Endothelial cell of umbilical vein (primary cell): Measurements from ENCODE around the gene MYMK.

ENCODE experiments used
- EZH2 ChIP-seq: IDR thresholded peaks from 2 replicates; pipeline ENCODE4 v1.6.1; 2012; ENCODE audit warnings: borderline replicate concordance, low read depth, mild to moderate bottlenecking, moderate library complexity, low read length, inconsistent platforms; ENCODE audit not compliant: severe bottlenecking
- FOS ChIP-seq: IDR thresholded peaks from 2 replicates; pipeline ENCODE4 v1.6.1; 2011; ENCODE audit warnings: mild to moderate bottlenecking, low read length, moderate library complexity, borderline replicate concordance; ENCODE audit not compliant: insufficient read depth
- POLR2A ChIP-seq: IDR thresholded peaks from 2 replicates; pipeline ENCODE4 v1.6.1; 2012; ENCODE audit warnings: low read depth, mild to moderate bottlenecking, control low read depth, low read length
- POLR2AphosphoS5 ChIP-seq: IDR thresholded peaks from 2 replicates; pipeline ENCODE4 v1.6.1; 2012; ENCODE audit warnings: low read depth, mild to moderate bottlenecking, control low read depth, low read length, moderate library complexity; ENCODE audit not compliant: insufficient read depth
- TF ChIP-seq, protein P1 (sequence below), 2 donors: IDR thresholded peaks; 1 replicate in 1 of 2; 2 replicates in 1 of 2; pipeline ENCODE4 v1.5.1; 2011; ENCODE audit warnings: low read length in 2 of 2, mild to moderate bottlenecking in 2 of 2, moderate library complexity in 2 of 2, control low read depth in 1 of 2, inconsistent platforms in 1 of 2, low read depth in 1 of 2; ENCODE audit not compliant: insufficient read depth in 1 of 2; ENCODE audit errors: extremely low read depth in 1 of 2
- TF ChIP-seq, protein P2 (sequence below): IDR thresholded peaks from 2 replicates; pipeline ENCODE4 v1.6.1; 2011; ENCODE audit not compliant: insufficient read depth, insufficient read length

DNA sequence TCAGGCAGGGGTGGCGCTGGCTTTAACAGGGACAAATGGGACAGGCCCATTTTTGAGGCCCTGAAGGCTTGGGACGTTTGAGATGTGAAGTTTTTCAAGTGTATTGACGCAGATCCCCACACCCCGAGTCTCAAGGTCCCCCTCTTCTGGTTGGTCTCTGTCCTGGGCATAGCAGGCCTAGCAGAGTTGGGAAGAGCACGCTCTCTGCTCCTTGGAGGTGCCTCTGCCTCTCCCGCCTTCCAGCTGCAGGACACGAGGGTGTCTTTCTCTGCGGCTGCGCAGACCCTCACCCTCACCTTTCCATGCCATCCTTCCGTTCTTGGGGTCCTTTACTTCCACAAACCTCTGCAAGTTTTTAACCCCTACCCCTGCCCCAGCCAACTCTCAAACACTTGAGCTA is 28.4 kb upstream of the MYMK start:
- TF ChIP-seq EZH2 (no peak), POLR2A (no peak), FOS (no peak), POLR2AphosphoS5 (no peak)
- TF ChIP-seq, protein P1, sequence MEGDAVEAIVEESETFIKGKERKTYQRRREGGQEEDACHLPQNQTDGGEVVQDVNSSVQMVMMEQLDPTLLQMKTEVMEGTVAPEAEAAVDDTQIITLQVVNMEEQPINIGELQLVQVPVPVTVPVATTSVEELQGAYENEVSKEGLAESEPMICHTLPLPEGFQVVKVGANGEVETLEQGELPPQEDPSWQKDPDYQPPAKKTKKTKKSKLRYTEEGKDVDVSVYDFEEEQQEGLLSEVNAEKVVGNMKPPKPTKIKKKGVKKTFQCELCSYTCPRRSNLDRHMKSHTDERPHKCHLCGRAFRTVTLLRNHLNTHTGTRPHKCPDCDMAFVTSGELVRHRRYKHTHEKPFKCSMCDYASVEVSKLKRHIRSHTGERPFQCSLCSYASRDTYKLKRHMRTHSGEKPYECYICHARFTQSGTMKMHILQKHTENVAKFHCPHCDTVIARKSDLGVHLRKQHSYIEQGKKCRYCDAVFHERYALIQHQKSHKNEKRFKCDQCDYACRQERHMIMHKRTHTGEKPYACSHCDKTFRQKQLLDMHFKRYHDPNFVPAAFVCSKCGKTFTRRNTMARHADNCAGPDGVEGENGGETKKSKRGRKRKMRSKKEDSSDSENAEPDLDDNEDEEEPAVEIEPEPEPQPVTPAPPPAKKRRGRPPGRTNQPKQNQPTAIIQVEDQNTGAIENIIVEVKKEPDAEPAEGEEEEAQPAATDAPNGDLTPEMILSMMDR (IDR thresholded peaks at IDR 0.05; ENCODE audit: extremely low read depth in 1 of 2, insufficient read depth in 1 of 2, low read depth in 1 of 2, low read length in 2 of 2), result no peak
- TF ChIP-seq, protein P2, sequence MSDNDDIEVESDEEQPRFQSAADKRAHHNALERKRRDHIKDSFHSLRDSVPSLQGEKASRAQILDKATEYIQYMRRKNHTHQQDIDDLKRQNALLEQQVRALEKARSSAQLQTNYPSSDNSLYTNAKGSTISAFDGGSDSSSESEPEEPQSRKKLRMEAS, result no peak
